HG02840 (cell line): ENCODE results near the gene TNFSF12.
A peak's percentile ranks its signal among the peaks of the same experiment; 100 is the strongest.
"Not testable (repeated sequence)": the region's sequence is repeated elsewhere in the genome, so short reads cannot be mapped to it uniquely, and the experiment has no call there.

Experiments used
- ATAC-seq: cut with Tn5 transposase; IDR thresholded peaks from one replicate; pipeline ENCODE4 v1.9.1; 2021; ENCODE audit warnings: mild to moderate bottlenecking, moderate library complexity, moderate number of reproducible peaks; ENCODE audit not compliant: unreplicated experiment, low FRiP score

TNFSF12 gene

GRCh38 chr17:7583253-7584109 lies 34.6 kb downstream of the TNFSF12 start, which contains the start of gene MPDU1:
TSS of gene MPDU1 (plus strand) at chr17:7583852. CDS start at chr17:7583863, 11 bp downstream.
- ATAC-seq: peak; percentile 66

- ATAC-seq: no peak
Measured at GRCh38 chr17:7586673-7587419, 38.0 kb downstream of the TNFSF12 start.

- no peak for ATAC-seq
Measured at GRCh38 chr17:7587420-7588151, 38.7 kb downstream of the TNFSF12 start.

- no peak for ATAC-seq
Measured at GRCh38 chr17:7588553-7589203, 39.8 kb downstream of the TNFSF12 start.

- ATAC-seq: no peak
Measured at GRCh38 chr17:7589204-7589868, 40.5 kb downstream of the TNFSF12 start.

GRCh38 chr17:7589891-7590691 lies 41.2 kb downstream of the TNFSF12 start, which contains the start of gene SOX15:
TSS of gene SOX15 (minus strand) at chr17:7590094. CDS start at chr17:7589676, 418 bp downstream.
- no peak for ATAC-seq

GRCh38 chr17:7590743-7591142 lies 41.9 kb downstream of the TNFSF12 start:
- ATAC-seq: no peak

GRCh38 chr17:7591596-7591995 lies 42.7 kb downstream of the TNFSF12 start:
- ATAC-seq: no peak

GRCh38 chr17:7592422-7593021 lies 43.7 kb downstream of the TNFSF12 start:
- no peak for ATAC-seq

GRCh38 chr17:7593296-7593695 lies 44.4 kb downstream of the TNFSF12 start:
- ATAC-seq: no peak

GRCh38 chr17:7597561-7597960 lies 48.7 kb downstream of the TNFSF12 start:
- ATAC-seq: not testable (repeated sequence)

GRCh38 chr17:7606280-7606679 lies 57.4 kb downstream of the TNFSF12 start:
- no peak for ATAC-seq
